ENCODE data around the gene MYO10.

DNA sequence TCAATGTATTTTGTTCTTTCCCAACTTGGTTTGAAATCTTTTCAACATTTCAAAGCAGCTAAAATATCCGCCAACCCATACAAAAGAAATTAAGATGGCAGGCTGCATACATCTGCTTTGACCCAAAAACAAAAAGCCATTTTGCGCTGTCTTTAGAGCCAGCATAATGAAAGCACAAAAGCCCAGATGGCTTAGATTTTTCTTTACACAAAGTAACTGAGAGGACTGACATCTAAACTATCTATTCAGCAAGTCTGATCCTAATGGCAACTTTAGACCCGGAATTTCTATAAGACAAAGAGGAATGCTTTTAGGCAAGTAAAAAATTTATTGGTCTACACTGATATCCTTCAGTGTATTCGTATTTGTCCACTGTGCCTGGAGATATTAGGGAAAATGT is 86.3 kb downstream of the MYO10 start:
- no peak for TF ChIP-seq EP300 (IDR thresholded peaks at IDR 0.05; ENCODE audit: borderline replicate concordance)
- TF ChIP-seq, protein P1, sequence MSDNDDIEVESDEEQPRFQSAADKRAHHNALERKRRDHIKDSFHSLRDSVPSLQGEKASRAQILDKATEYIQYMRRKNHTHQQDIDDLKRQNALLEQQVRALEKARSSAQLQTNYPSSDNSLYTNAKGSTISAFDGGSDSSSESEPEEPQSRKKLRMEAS (IDR thresholded peaks at IDR 0.05), result no peak
- no peak for TF ChIP-seq RAD21 (IDR thresholded peaks at IDR 0.05; ENCODE audit: low read depth)
